ENCODE measurements around the gene RBM26. TPM values are rescaled to one million over a fixed set of nuclear protein-coding genes. Genes with fewer than 3 reads are reported as not detected.

Gene RBM26
- total RNA-seq, 6 donors from 2014 or later: 27.7 to 70.1 (median 32.9) TPM

GRCh38 chr13:79432992-79433391 lies 26.9 kb upstream of the RBM26 start:
- WGBS, 2 donors: 93 to 100% methylated on average over 1 to 11 of the region's 11 CpGs

GRCh38 chr13:79432086-79432485 lies 26.0 kb upstream of the RBM26 start:
- ATAC-seq (ENCODE audit: low FRiP score in 2 of 2): peak; percentile 17 to 49
- 98 to 100% methylated on average over 2 to 6 of the region's 6 CpGs for WGBS, 2 donors

More at GRCh38 chr13:79432992-79433391, 26.9 kb upstream of the RBM26 start:
- Histone ChIP-seq H3K27ac (no peak overlapping the region), H3K36me3 (no peaks in the 10 kb centered on the region), H3K4me3 (no peak overlapping the region), H3K27me3 (no peaks in the 10 kb centered on the region), H3K9me3 (no peaks in the 10 kb centered on the region), H3K4me1 (no peaks in the 10 kb centered on the region)
- DNase-seq (peak in 1 of 2 donors; percentile 58), ATAC-seq (ENCODE audit: low FRiP score in 2 of 2) (peak in 1 of 2 donors; percentile 49)
- TF ChIP-seq EP300 (IDR thresholded peaks at IDR 0.05) (no peak), CTCF (IDR thresholded peaks at IDR 0.05) (no peak), POLR2A (IDR thresholded peaks at IDR 0.05) (no peak), POLR2AphosphoS5 (IDR thresholded peaks at IDR 0.05) (no peak)

GRCh38 chr13:79429309-79429708 lies 23.3 kb upstream of the RBM26 start:
- no peaks in the 10 kb centered on the region for H3K27me3 ChIP-seq
- H3K9me3 ChIP-seq: no peaks in the 10 kb centered on the region
- H3K27ac ChIP-seq: no peak overlapping the region
- no peak for TF ChIP-seq EP300 (IDR thresholded peaks at IDR 0.05)
- TF ChIP-seq POLR2AphosphoS5 (IDR thresholded peaks at IDR 0.05): no peak
- TF ChIP-seq POLR2A (IDR thresholded peaks at IDR 0.05): no peak
- no peak for TF ChIP-seq CTCF (IDR thresholded peaks at IDR 0.05)
- DNase-seq: no peak
- ATAC-seq (ENCODE audit: low FRiP score in 2 of 2): no peak
- no peaks in the 10 kb centered on the region for H3K4me1 ChIP-seq
- no peaks in the 10 kb centered on the region for H3K36me3 ChIP-seq
- no peak overlapping the region for H3K4me3 ChIP-seq

More at GRCh38 chr13:79432086-79432485, 26.0 kb upstream of the RBM26 start:
- Histone ChIP-seq H3K4me3 (no peak overlapping the region), H3K9me3 (no peaks in the 10 kb centered on the region), H3K27ac (no peak overlapping the region), H3K36me3 (no peaks in the 10 kb centered on the region), H3K27me3 (no peaks in the 10 kb centered on the region), H3K4me1 (no peaks in the 10 kb centered on the region)
- DNase-seq: peak in 1 of 2 donors; percentile 37
- no peak for TF ChIP-seq POLR2AphosphoS5 (IDR thresholded peaks at IDR 0.05)
- no peak for TF ChIP-seq CTCF (IDR thresholded peaks at IDR 0.05)
- TF ChIP-seq EP300 (IDR thresholded peaks at IDR 0.05): no peak
- no peak for TF ChIP-seq POLR2A (IDR thresholded peaks at IDR 0.05)

GRCh38 chr13:79427883-79428282 lies 21.8 kb upstream of the RBM26 start:
- Histone ChIP-seq H3K27me3 (no peaks in the 10 kb centered on the region), H3K36me3 (no peaks in the 10 kb centered on the region), H3K9me3 (no peaks in the 10 kb centered on the region), H3K4me1 (no peaks in the 10 kb centered on the region), H3K27ac (no peak overlapping the region), H3K4me3 (no peak overlapping the region)
- DNase-seq (no peak), ATAC-seq (ENCODE audit: low FRiP score in 2 of 2) (no peak)
- TF ChIP-seq POLR2AphosphoS5 (IDR thresholded peaks at IDR 0.05) (no peak), POLR2A (IDR thresholded peaks at IDR 0.05) (no peak), CTCF (IDR thresholded peaks at IDR 0.05) (no peak), EP300 (IDR thresholded peaks at IDR 0.05) (no peak)
- WGBS, 2 donors: 50 to 76% methylated on average over 2 of the region's 2 CpGs

- 93 to 97% methylated on average over 1 of the region's 1 CpG for WGBS, 2 donors
- no peak overlapping the region for H3K27ac ChIP-seq
Measured at GRCh38 chr13:79427265-79427664, 21.2 kb upstream of the RBM26 start.

More at GRCh38 chr13:79427265-79427664, 21.2 kb upstream of the RBM26 start:
- ATAC-seq (ENCODE audit: low FRiP score in 2 of 2): no peak
- Histone ChIP-seq H3K27me3 (no peaks in the 10 kb centered on the region), H3K9me3 (no peaks in the 10 kb centered on the region), H3K4me1 (no peaks in the 10 kb centered on the region), H3K36me3 (no peaks in the 10 kb centered on the region), H3K4me3 (no peak overlapping the region)
- TF ChIP-seq POLR2A (IDR thresholded peaks at IDR 0.05): no peak
- no peak for TF ChIP-seq EP300 (IDR thresholded peaks at IDR 0.05)
- no peak for TF ChIP-seq POLR2AphosphoS5 (IDR thresholded peaks at IDR 0.05)
- TF ChIP-seq CTCF (IDR thresholded peaks at IDR 0.05): no peak
- DNase-seq: no peak
